K562 (cell line): ENCODE data around the gene PLEKHA5. TPM values are rescaled to one million over a fixed set of nuclear protein-coding genes. Genes with fewer than 3 reads are reported as not detected.

Experiments
- ATAC-seq: fragments of 200-7000 bp; cut with Tn5 transposase; 3 replicates; pipeline ENCODE4 v1.9.1; 2020; ENCODE audit warnings: moderate library complexity
- BruUV-seq: library from RNA; stranded (reverse); fragments of 400-500 nt; replicated peaks from 2 replicates; lab custom pipeline; 2021; lab: Mats Ljungman, UMichigan
- CTCF ChIA-PET: fragments of 300-600 bp; formaldehyde crosslinking; extraction: SDS; loops from one replicate; lab custom pipeline; 2021; ENCODE audit warnings: low intra/inter-chr PET ratio; lab: Yijun Ruan, JAX
- POLR2A ChIA-PET: fragments of 300-600, 350-650 bp; sonication (Branson Sonifier 250); formaldehyde crosslinking; extraction: SDS; loops from one replicate; lab custom pipeline; 2021; ENCODE audit warnings: antibody characterized with exemption, inconsistent platforms; lab: Yijun Ruan, JAX
- DNase-seq, 4 experiments: peaks; one replicate each; pipeline versions ENCODE4 v3.0.0 to v3.0.0-alpha.2; 2011 to 2018; ENCODE audit warnings: low spot score in 3 of 4, mixed read lengths in 3 of 4; ENCODE audit errors: extremely low read depth in 1 of 4
- FAIRE-seq: peaks from 2 replicates; lab custom pipeline; 2011; peaks lifted over from hg19 to GRCh38; lab: Jason Lieb, UNC
- H2AFZ ChIP-seq: 2 replicates; pipeline ENCODE4 v1.6.0; 2011; ENCODE audit warnings: low read depth, low read length, control low read depth, inconsistent platforms
- H3K27ac ChIP-seq: fragments of 200-600 bp; 3 replicates; pipeline ENCODE4 v1.8.0; 2011; ENCODE audit warnings: low read depth, mild to moderate bottlenecking, control low read depth, inconsistent platforms, low read length, moderate library complexity, mixed read lengths; ENCODE audit errors: extremely low read depth
- H3K27me3 ChIP-seq, 2 experiments: fragments of 300-600 bp in 1 of 2; 2 replicates in 1 of 2; 3 replicates in 1 of 2; pipeline versions ENCODE4 v1.6.0 to v1.8.0; 2011; ENCODE audit warnings: inconsistent platforms in 2 of 2, low read length in 2 of 2, mild to moderate bottlenecking in 1 of 2, mixed read lengths in 1 of 2, moderate library complexity in 1 of 2; ENCODE audit not compliant: control insufficient read depth in 2 of 2, insufficient read depth in 2 of 2
- H3K36me3 ChIP-seq: fragments of 300-600 bp; 3 replicates; pipeline ENCODE4 v1.8.0; 2011; ENCODE audit warnings: mild to moderate bottlenecking, low read length, inconsistent platforms; ENCODE audit not compliant: control insufficient read depth, insufficient read depth
- H3K4me1 ChIP-seq, 2 experiments: fragments of 200-600 bp in 1 of 2; replicated peaks in 1 of 2; 2 replicates in 1 of 2; 3 replicates in 1 of 2; pipeline versions ENCODE4 v1.5.1 to v1.8.0; 2011; ENCODE audit warnings: inconsistent platforms in 2 of 2, low read length in 2 of 2, mild to moderate bottlenecking in 1 of 2, mixed read lengths in 1 of 2, moderate library complexity in 1 of 2; ENCODE audit not compliant: control insufficient read depth in 2 of 2, insufficient read depth in 2 of 2
- H3K4me2 ChIP-seq: 2 replicates; pipeline ENCODE4 v1.6.1; 2011; ENCODE audit warnings: low read length, control low read depth, inconsistent platforms, mixed read lengths; ENCODE audit not compliant: insufficient read depth
- H3K4me3 ChIP-seq: fragments of 200-600 bp; sonication (generic), shearing (Covaris generic); 2 replicates; pipeline ENCODE4 v1.5.1; 2016; ENCODE audit warnings: control low read depth, inconsistent platforms
- H3K79me2 ChIP-seq: fragments of 200-600 bp; 3 replicates; pipeline ENCODE4 v1.8.0; 2011; ENCODE audit warnings: low read length, inconsistent platforms; ENCODE audit not compliant: control insufficient read depth, insufficient read depth
- H3K9ac ChIP-seq, 2 experiments: 2 replicates each; pipeline versions ENCODE4 v1.6.0 to v1.6.1; 2011; ENCODE audit warnings: low read depth in 2 of 2, low read length in 2 of 2, control low read depth in 1 of 2, inconsistent platforms in 1 of 2, mild to moderate bottlenecking in 1 of 2, mixed read lengths in 1 of 2; ENCODE audit not compliant: insufficient read depth in 1 of 2
- H3K9me1 ChIP-seq: one replicate; pipeline ENCODE4 v1.6.0; 2011; ENCODE audit warnings: inconsistent platforms, mild to moderate bottlenecking, low read length, moderate library complexity; ENCODE audit not compliant: control insufficient read depth, insufficient read depth
- H3K9me3 ChIP-seq: replicated peaks from 2 replicates; pipeline ENCODE4 v1.5.1; 2011; ENCODE audit warnings: low read depth, low read length, inconsistent platforms; ENCODE audit not compliant: control insufficient read depth, insufficient read depth
- H4K20me1 ChIP-seq: replicated peaks from 2 replicates; pipeline ENCODE4 v1.6.1; 2011; ENCODE audit warnings: low read length, inconsistent platforms, mixed read lengths; ENCODE audit not compliant: control insufficient read depth, insufficient read depth
- ATF7 ChIP-seq: fragments of 450-650 bp; IDR thresholded peaks from 2 replicates; pipeline ENCODE4 v1.7.1; 2014; ENCODE audit warnings: mild to moderate bottlenecking, moderate library complexity
- DPF2 ChIP-seq: fragments of 450-650 bp; IDR thresholded peaks from 2 replicates; pipeline ENCODE4 v1.6.1; 2016
- EZH2 ChIP-seq: IDR thresholded peaks from 2 replicates; pipeline ENCODE4 v1.6.1; 2012; ENCODE audit warnings: low read depth, mild to moderate bottlenecking, inconsistent platforms, low read length, borderline replicate concordance
- HLTF ChIP-seq: fragments of 450-650 bp; IDR thresholded peaks from 2 replicates; pipeline ENCODE4 v1.6.1; 2016
- HNRNPL ChIP-seq: fragments of 200-400 bp; formaldehyde crosslinking; IDR thresholded peaks from 2 replicates; pipeline ENCODE4 v1.6.1; 2017; ENCODE audit warnings: low read depth, mild to moderate bottlenecking, low read length
- ILK ChIP-seq: fragments of 450-650 bp; IDR thresholded peaks from 2 replicates; pipeline ENCODE4 v1.6.1; 2016; ENCODE audit warnings: missing genetic modification characterization, low read depth, mild to moderate bottlenecking, missing compliant biosample characterization, moderate library complexity, borderline replicate concordance
- NFYB ChIP-seq: IDR thresholded peaks from 2 replicates; pipeline ENCODE4 v1.6.1; 2011; ENCODE audit warnings: mild to moderate bottlenecking, moderate library complexity; ENCODE audit not compliant: insufficient read length; ENCODE audit errors: extremely low read depth
- POLR2G ChIP-seq: fragments of 200-400 bp; formaldehyde crosslinking; IDR thresholded peaks from 2 replicates; pipeline ENCODE4 v1.6.1; 2017; ENCODE audit warnings: low read depth, mild to moderate bottlenecking, antibody characterized with exemption, low read length, moderate library complexity
- RFX7 ChIP-seq: fragments of 250-450 bp; sonication (Bioruptor Pico); IDR thresholded peaks from 2 replicates; pipeline ENCODE4 v1.5.1; 2021; ENCODE audit warnings: mild to moderate bottlenecking
- TCF3 ChIP-seq: sonication (generic); formaldehyde crosslinking; IDR thresholded peaks from 2 replicates; pipeline ENCODE4 v1.4.0; 2020; ENCODE audit warnings: mild to moderate bottlenecking, missing genetic modification reagents
- TEAD1 ChIP-seq, 2 experiments: fragments of 450-650 bp in 1 of 2; sonication (generic) in 1 of 2; formaldehyde crosslinking; IDR thresholded peaks; 2 replicates each; pipeline versions ENCODE4 v1.4.0 to v1.8.0; 2020 to 2022; ENCODE audit warnings: mild to moderate bottlenecking in 2 of 2, missing genetic modification reagents in 1 of 2
- ZC3H11A ChIP-seq: IDR thresholded peaks from 2 replicates; pipeline ENCODE4 v1.6.1; 2012; ENCODE audit warnings: low read depth, low read length, improper control_type of control experiment
- ZNF121 ChIP-seq: sonication (generic); formaldehyde crosslinking; conservative IDR thresholded peaks from 2 replicates; pipeline ENCODE4 v1.8.0; 2022; ENCODE audit warnings: missing genetic modification reagents
- ZNF431 ChIP-seq: sonication (generic); formaldehyde crosslinking; IDR thresholded peaks from 2 replicates; pipeline ENCODE4 v1.8.0; 2022; ENCODE audit warnings: mild to moderate bottlenecking, missing genetic modification reagents
- WGBS: fragments of 100-300 bp; shearing (Covaris generic); methylation state at CpG from one replicate; pipeline ENCODE4 v1.1.6; 2016; ENCODE audit warnings: low coverage, mixed read lengths; ENCODE audit not compliant: insufficient coverage; ENCODE audit errors: missing lambda C conversion rate; 5-methylcytosine and 5-hydroxymethylcytosine counted together
- in situ Hi-C: fragments of 300-500 bp; cut with MboI; formaldehyde crosslinking; loops from 4 replicates; pipeline ENCODE4 v1.15.0; 2018; ENCODE audit warnings: inconsistent platforms, mixed read lengths
- intact Hi-C: fragments of 100-400 bp; cut with micrococcal nuclease; formaldehyde crosslinking; loops from 2 replicates; pipeline ENCODE4 v1.14.2; 2022
- polyA plus RNA-seq, 8 experiments: library from polyadenylated mRNA; depleted of rRNA in 4 of 8; stranded (reverse) in 5 of 8; unstranded in 3 of 8; fragments of >200 nt; fragmentation: Nextera tagmentation in 2 of 8; fragmentation: Illumina TruSeq in 1 of 8; extraction: Ambion mirVana in 2 of 8; extraction: Trizol in 1 of 8; gene quantifications; 2 replicates each; pipeline versions ENCODE4 v1.2.1 to v1.2.3, GENCODE V29; 2011 to 2014; ENCODE audit warnings: inconsistent platforms in 1 of 8, missing spikeins in 1 of 8
- total RNA-seq, 7 experiments: library from RNA; depleted of rRNA in 6 of 7; stranded (reverse); fragments of >200 nt in 6 of 7; fragmentation: Illumina TruSeq in 2 of 7; extraction: Trizol in 2 of 7; gene quantifications; 2 replicates each; pipeline versions ENCODE4 v1.2.1 to v1.2.3, GENCODE V29; 2011 to 2021; ENCODE audit warnings: low replicate concordance in 1 of 7
- TF ChIP-seq, protein P1 (sequence below): fragments of 450-650 bp; IDR thresholded peaks from 2 replicates; pipeline ENCODE4 v1.6.1; 2017; ENCODE audit warnings: antibody characterized with exemption
- TF ChIP-seq, protein P2 (sequence below), 2 experiments: IDR thresholded peaks; 2 replicates each; pipeline ENCODE4 v1.6.1; 2012; ENCODE audit warnings: improper control_type of control experiment in 2 of 2, low read depth in 2 of 2, low read length in 2 of 2, borderline replicate concordance in 1 of 2
- TF ChIP-seq, protein P3 (sequence below): sonication (generic); formaldehyde crosslinking; IDR thresholded peaks from 2 replicates; pipeline ENCODE4 v1.8.0; 2022; ENCODE audit warnings: mild to moderate bottlenecking, missing genetic modification reagents

PLEKHA5 gene
- total and polyA plus RNA-seq, 9 of the 15 experiments (the other 6 are each of a cell fraction or from before 2014, with no cell fraction given): 7.2 to 26.2 (median 17.4) TPM

DNA sequence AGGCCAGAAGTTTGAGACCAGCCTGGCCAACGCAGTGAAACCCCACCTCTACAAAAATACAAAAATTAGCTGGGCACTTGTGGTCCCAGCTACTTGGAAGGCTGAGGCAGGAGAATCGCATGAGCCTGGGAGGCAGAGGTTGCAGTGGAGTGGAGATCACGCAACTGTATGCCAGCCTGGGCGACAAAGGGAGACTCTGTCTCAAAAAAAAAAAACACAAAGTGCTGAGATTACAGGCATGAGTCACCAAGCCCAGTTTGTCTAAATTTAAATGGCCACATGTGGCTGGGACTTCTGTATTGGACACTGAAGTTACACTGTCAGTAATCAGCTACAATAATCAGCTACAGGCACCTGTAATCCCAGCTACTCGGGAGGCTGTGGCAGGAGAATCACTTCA lies 208.9 kb downstream of the PLEKHA5 start:
- peaks cover 7% of the 10 kb centered on the region; the same call in 2 of the 3 replicates for H3K36me3 ChIP-seq
- no peaks in the 10 kb centered on the region for H3K9me1 ChIP-seq
- H3K4me1 ChIP-seq: no peaks in the 10 kb centered on the region
- no peak overlapping the region for H3K4me3 ChIP-seq
- no TSS peak for BruUV-seq
- H3K27me3 ChIP-seq: no peaks in the 10 kb centered on the region
- no peaks in the 10 kb centered on the region for H3K9me3 ChIP-seq
- CTCF ChIA-PET: no interaction called here
- H3K9ac ChIP-seq: no peak overlapping the region
- TF ChIP-seq EZH2 (no peak), HLTF (no peak), ILK (tag) (no peak), HNRNPL (no peak), ATF7 (no peak), TEAD1 (CRISPR knock-in tag; IDR thresholded peaks at IDR 0.05) (no peak), ZNF431 (no peak), POLR2G (no peak), DPF2 (no peak), NFYB (no peak), TCF3 (no peak), RFX7 (CRISPR knock-in tag) (no peak), ZNF121 (no peak), ZC3H11A (no peak)
- TF ChIP-seq, protein P1, sequence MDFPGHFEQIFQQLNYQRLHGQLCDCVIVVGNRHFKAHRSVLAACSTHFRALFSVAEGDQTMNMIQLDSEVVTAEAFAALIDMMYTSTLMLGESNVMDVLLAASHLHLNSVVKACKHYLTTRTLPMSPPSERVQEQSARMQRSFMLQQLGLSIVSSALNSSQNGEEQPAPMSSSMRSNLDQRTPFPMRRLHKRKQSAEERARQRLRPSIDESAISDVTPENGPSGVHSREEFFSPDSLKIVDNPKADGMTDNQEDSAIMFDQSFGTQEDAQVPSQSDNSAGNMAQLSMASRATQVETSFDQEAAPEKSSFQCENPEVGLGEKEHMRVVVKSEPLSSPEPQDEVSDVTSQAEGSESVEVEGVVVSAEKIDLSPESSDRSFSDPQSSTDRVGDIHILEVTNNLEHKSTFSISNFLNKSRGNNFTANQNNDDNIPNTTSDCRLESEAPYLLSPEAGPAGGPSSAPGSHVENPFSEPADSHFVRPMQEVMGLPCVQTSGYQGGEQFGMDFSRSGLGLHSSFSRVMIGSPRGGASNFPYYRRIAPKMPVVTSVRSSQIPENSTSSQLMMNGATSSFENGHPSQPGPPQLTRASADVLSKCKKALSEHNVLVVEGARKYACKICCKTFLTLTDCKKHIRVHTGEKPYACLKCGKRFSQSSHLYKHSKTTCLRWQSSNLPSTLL: no peak
- TF ChIP-seq, protein P2, sequence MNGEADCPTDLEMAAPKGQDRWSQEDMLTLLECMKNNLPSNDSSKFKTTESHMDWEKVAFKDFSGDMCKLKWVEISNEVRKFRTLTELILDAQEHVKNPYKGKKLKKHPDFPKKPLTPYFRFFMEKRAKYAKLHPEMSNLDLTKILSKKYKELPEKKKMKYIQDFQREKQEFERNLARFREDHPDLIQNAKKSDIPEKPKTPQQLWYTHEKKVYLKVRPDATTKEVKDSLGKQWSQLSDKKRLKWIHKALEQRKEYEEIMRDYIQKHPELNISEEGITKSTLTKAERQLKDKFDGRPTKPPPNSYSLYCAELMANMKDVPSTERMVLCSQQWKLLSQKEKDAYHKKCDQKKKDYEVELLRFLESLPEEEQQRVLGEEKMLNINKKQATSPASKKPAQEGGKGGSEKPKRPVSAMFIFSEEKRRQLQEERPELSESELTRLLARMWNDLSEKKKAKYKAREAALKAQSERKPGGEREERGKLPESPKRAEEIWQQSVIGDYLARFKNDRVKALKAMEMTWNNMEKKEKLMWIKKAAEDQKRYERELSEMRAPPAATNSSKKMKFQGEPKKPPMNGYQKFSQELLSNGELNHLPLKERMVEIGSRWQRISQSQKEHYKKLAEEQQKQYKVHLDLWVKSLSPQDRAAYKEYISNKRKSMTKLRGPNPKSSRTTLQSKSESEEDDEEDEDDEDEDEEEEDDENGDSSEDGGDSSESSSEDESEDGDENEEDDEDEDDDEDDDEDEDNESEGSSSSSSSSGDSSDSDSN (IDR thresholded peaks at IDR 0.05; ENCODE audit: borderline replicate concordance in 1 of 2, low read depth in 2 of 2, low read length in 2 of 2): no peak
- TF ChIP-seq, protein P3, sequence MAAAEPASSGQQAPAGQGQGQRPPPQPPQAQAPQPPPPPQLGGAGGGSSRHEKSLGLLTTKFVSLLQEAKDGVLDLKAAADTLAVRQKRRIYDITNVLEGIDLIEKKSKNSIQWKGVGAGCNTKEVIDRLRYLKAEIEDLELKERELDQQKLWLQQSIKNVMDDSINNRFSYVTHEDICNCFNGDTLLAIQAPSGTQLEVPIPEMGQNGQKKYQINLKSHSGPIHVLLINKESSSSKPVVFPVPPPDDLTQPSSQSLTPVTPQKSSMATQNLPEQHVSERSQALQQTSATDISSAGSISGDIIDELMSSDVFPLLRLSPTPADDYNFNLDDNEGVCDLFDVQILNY (CRISPR knock-in tag): no peak
- H2AFZ ChIP-seq: no peak overlapping the region
- DNase-seq: no peak
- in situ Hi-C loops: no loop called here
- H4K20me1 ChIP-seq: no peaks in the 10 kb centered on the region
- 58% methylated on average over 2 of the region's 5 CpGs for WGBS
- no peak overlapping the region for H3K27ac ChIP-seq
- POLR2A ChIA-PET: interaction anchor here (0.7 kb wide), 1 partner anchor 260 kb away, joined by 3 read pairs; no protein-coding TSS in a partner anchor
- no peak for ATAC-seq
- H3K79me2 ChIP-seq: no peaks in the 10 kb centered on the region
- no peak for FAIRE-seq
- H3K4me2 ChIP-seq: no peak overlapping the region
- intact Hi-C loops: no loop called here
